ENCODE results near the gene CCDC122.

CCDC122 gene

DNA sequence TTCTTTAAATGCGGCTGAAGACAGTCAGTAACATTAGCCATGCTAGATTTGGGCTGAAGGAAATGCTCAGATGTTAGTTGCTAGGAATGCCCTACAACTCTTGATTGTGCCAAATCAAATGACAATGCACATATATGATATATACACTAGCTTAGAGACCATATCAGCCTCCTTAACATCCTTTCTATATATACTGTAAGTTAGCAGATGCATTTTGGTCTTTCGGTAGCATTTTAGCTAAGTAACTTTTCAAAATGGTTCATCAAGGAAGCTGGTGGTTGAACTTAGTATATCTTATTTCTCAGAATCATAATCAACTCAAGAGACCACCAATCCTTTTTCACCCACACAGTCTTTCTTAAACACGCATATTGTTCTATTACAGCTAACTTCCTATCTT is 78.7 kb downstream of the CCDC122 start:
- DNase-seq: no peak

DNA sequence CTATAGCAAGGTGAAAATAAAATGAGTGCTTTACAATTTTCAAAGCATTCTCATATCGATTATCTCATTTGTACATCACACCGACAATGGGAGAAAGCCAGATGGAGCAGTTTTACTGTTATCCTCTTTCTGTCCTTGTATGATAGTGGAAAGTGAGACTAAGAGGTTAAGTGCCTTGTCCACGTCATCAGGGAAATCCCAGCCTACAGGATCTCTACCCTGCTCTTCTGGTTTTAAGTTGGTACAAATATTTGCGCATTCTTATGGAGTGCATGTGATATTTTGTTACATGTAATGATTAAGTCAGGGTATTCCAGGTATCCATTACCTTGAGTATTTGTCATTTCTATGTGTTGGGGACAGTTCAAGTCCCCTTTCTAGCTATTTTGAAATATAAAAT is 80.3 kb downstream of the CCDC122 start:
- DNase-seq: no peak

DNA sequence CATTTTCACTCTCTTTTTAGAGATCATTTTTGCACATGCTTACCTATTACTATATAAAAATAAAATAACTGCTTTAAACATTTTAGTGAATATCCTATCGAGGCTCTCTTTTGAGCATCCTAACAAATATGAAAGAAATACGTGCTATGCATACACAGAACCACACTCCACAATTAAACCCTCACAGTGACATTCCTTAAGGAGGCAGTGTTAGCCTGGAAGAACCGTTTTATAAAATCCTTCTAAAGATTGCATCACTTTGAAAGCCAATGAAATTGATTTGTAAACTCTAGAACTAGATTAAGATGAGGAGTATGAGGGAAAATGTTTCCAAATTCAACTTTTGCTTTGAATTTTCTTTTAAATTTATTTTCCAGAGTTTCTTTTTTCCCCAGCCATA is 81.7 kb downstream of the CCDC122 start:
- peak; percentile 55 for DNase-seq

DNA sequence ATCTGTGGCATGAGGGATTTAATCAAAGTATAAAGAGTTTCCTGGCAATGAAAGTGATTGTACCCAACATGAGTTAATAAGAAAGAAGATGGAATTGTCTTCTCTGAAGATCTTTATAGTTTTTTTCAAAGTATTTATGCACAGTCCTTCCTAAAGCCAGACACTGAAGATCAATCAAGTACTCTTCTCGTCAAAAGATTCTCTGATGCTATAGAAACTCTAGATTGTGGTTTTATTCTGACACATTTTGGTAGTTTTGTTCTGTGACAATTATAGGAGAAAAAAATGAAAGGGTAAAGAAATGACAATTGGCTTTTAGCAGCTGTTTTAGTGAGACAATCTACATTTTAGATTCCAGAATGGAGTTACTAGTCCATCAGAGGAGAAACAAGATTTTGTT is 82.4 kb downstream of the CCDC122 start:
- no peak for DNase-seq

DNA sequence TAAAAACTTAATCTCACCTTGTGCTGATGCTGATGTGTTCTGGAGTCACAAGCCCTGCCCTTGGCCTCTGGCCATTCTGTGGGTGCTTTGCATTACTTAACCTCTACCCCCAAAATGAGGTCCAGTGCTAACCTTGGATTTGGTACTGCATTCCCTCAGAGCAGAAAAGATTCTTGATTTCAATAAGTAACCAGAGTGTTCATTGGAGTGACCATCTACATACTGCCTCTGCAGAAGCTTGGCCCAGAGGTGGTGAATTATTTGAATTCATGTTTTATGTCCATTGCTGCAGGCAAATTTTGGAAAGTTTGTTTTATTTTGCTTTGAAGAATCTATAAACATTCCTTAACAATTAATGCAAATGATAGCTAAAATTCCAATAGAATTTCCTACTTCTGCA is 85.1 kb downstream of the CCDC122 start:
- no peak for DNase-seq

DNA sequence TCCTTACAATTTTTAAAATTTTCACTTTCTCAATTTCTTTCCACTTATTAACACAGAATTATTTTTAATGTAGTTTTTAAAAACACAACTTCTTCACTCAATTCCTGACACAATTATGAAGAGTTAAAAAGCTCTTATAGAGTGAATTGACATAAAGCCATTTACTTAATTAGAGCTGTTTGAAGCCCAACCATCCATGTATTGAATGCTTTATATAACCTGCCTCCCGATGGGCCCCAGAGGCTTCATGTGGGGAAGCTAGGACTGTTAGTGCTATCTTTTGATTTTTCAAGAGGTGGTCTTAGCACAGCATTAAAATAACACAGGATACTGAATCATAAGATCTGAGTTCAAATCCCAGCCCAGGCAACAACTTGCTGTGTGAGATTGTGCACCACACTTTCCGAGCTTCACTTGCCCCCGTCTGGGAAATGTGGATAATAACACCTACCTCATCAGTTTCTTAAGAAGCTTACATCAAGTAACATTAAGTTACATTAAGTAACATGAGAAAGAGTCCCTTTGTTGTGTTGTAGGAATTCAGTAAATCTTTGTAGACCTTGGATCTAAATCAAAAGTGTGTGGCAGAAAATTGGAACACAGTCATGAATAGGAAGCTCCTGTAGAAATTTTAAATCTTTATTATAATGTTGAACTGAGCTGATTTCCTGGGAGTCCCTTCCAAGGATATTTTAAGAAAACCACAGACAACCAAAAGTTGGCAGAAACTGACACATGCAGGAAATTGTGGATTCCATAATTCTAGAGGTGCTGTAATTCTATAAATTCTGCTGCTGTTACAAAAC is 87.3 kb downstream of the CCDC122 start:
- DNase-seq: peak; percentile 82

DNA sequence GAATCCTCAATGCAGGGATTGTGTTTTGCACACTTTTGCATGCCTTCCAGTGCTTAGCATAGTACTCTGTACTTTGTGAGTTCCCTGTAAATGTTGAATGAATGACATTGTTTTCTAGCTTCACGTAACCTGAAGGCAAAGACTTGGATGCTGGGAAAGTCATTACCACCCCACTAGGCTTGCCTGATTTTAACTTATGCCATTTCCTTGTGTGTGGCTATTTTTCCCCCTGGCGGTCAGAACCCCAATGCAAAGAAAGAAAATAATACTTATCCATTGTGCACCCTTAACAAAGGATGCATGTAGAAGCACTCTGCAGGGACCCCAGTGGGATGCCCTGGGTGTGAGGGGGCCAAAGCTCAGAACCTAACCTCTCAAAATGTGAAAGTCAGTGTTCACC is 91.5 kb downstream of the CCDC122 start:
- DNase-seq: peak; percentile 74

DNA sequence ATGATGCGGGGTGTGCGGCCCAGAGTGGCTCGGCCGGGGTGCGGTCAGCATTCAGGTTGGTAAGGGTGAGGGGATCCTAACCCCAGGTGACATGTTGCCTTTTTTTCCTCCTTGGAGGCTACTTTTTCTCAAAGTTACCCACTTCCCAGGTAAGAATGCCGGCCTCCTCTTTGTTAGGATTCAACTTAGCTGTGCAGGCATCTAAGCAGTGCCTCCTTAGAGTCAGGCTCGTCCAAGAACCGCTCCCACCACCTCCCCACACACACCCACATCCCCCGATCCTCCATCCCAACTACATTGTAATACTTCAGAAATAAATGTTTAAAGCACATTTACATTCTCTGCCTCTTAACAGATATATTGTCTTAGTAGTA is 92.0 kb downstream of the CCDC122 start:
- no peak for DNase-seq

DNA sequence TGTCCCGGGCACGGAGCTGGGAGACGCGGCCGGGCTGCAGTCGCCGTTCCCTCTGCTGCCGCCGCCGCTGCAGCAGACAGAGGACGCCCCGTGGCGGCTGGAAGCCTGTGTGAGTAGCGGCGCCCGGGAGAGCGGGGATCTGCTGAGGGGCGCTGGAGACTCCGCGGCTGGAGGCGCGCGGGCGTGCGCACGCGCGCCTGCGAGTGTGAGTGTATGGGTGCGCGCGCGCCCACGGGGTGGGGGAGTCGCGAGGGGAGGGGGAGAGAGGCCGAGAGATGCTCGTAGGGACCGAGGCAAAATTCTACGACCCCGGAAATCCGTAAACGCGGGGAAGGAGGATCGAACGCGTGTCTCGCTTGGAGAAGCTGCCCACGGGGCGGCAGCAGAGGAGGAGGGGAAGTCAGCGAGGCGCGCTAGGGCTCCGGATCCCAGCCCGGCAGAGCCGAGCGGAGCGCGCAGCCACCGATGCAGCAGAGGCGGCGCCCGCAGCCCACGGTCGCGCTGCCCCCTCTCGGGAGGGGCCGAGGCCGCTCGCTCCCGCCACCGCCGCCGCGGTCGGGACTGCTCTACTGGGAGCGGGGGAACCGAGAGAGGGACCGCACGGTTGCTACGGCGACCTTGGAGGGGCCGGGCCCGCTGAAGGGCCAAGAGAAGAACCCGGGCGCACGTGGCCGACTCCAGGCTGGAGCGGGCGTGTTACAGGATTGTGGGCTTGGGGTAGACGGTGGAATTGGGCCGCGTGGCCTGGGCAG is 92.6 kb downstream of the CCDC122 start, which contains the start of gene ENOX1:
TSS of gene ENOX1 (minus strand) at position 207 of the 752 bp plus-strand sequence.
- peak; percentile 86 for DNase-seq

DNA sequence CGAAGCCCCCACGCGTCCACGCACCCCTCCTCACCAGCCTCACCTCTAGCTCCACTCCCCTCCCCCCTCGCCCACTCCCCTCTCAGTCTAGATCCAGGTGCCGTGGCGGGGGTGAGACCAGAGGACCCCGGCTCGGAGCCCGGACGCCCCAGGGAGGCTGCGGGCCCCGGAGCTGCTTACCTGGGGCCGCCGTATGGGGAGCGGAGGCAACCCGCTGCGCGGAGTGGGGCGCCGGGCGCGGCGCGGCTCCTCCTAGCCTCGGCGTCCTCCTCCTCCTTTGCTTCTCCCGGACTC is 93.1 kb downstream of the CCDC122 start:
- DNase-seq: no peak
